CD4-positive, CD25-positive, alpha-beta regulatory T cell (primary cell): Measurements from ENCODE around the gene ROPN1B. TPM values are rescaled to one million over a fixed set of nuclear protein-coding genes. Genes with fewer than 3 reads are reported as not detected.

ENCODE experiments used
- ATAC-seq, 2 donors: fragments of 150-1000 bp; cut with Tn5 transposase; one replicate each; pipeline ENCODE4 v1.10.0; 2021; ENCODE audit warnings: low read depth in 2 of 2, moderate number of reproducible peaks in 2 of 2, moderate library complexity in 1 of 2
- DNase-seq, 3 donors: peaks; one replicate each; pipeline versions ENCODE4 v3.0.0 to v3.0.0-alpha.2; 2012 to 2022; ENCODE audit warnings: mixed read lengths in 1 of 3
- H3K27ac ChIP-seq: one replicate; pipeline ENCODE4 v1.7.0; 2013; ENCODE audit warnings: mild to moderate bottlenecking, low read length; ENCODE audit not compliant: insufficient read depth, poor library complexity, severe bottlenecking
- H3K27me3 ChIP-seq: one replicate; pipeline ENCODE4 v1.7.0; 2013; ENCODE audit warnings: low read length; ENCODE audit not compliant: control insufficient read depth, insufficient read depth
- H3K36me3 ChIP-seq: one replicate; pipeline ENCODE4 v1.7.0; 2013; ENCODE audit warnings: mild to moderate bottlenecking, low read length, moderate library complexity; ENCODE audit not compliant: control insufficient read depth, insufficient read depth
- H3K4me1 ChIP-seq: 2 replicates; pipeline ENCODE4 v1.7.0; 2013; ENCODE audit warnings: mild to moderate bottlenecking, low read length; ENCODE audit not compliant: insufficient read depth, control insufficient read depth, poor library complexity, severe bottlenecking
- H3K4me3 ChIP-seq: one replicate; pipeline ENCODE4 v1.7.0; 2013; ENCODE audit warnings: low read depth, mild to moderate bottlenecking, low read length, moderate library complexity
- H3K9me3 ChIP-seq, 2 experiments: 1 replicate in 1 of 2; 2 replicates in 1 of 2; pipeline ENCODE4 v1.7.0; 2013; ENCODE audit warnings: low read length in 2 of 2, mild to moderate bottlenecking in 1 of 2, moderate library complexity in 1 of 2; ENCODE audit not compliant: control insufficient read depth in 2 of 2
- H3K27ac Mint-ChIP-seq, 3 donors: one replicate each; pipeline ENCODE4 v1.8.0; 2020 to 2022; ENCODE audit warnings: mild to moderate bottlenecking in 3 of 3, mixed read lengths in 3 of 3, moderate library complexity in 2 of 3
- H3K27me3 Mint-ChIP-seq: one replicate; pipeline ENCODE4 v1.8.0; 2022; ENCODE audit warnings: mild to moderate bottlenecking, mixed read lengths
- H3K36me3 Mint-ChIP-seq: one replicate; pipeline ENCODE4 v1.8.0; 2020; ENCODE audit warnings: mixed read lengths
- H3K4me1 Mint-ChIP-seq, 4 donors: one replicate each; pipeline ENCODE4 v1.8.0; 2020 to 2022; ENCODE audit warnings: mixed read lengths in 4 of 4, mild to moderate bottlenecking in 1 of 4
- H3K4me3 Mint-ChIP-seq, 4 donors: one replicate each; pipeline ENCODE4 v1.8.0; 2020 to 2022; ENCODE audit warnings: mild to moderate bottlenecking in 4 of 4, mixed read lengths in 4 of 4, moderate library complexity in 3 of 4
- H3K9me3 Mint-ChIP-seq, 7 donors: one replicate each; pipeline ENCODE4 v1.8.0; 2020 to 2022; ENCODE audit warnings: mixed read lengths in 7 of 7, mild to moderate bottlenecking in 3 of 7, moderate library complexity in 2 of 7
- polyA plus RNA-seq, 4 donors: library from polyadenylated mRNA; unstranded; fragments of 300-500 nt; fragmentation: Illumina TruSeq; gene quantifications; one replicate each; pipeline ENCODE4 v1.2.3, GENCODE V29; 2021
- total RNA-seq: library from RNA; stranded (reverse); gene quantifications from one replicate; pipeline ENCODE4 v1.2.3, GENCODE V29; 2022

ROPN1B gene
- total and polyA plus RNA-seq, 5 donors from 2014 or later = 0.12 TPM; not detected in 4

- peaks cover 18% of the 10 kb centered on the region for H3K36me3 ChIP-seq
- no peaks in the 10 kb centered on the region for H3K27me3 Mint-ChIP-seq
- H3K36me3 Mint-ChIP-seq = peaks cover 67% of the 10 kb centered on the region
- ATAC-seq (peak; percentile 64 to 72), DNase-seq (peak in 1 of 3 donors; percentile 81)
- peak overlapping the region in 3 of 4 donors; percentile 42 to 82 (median 47) for H3K4me3 Mint-ChIP-seq
- H3K27ac ChIP-seq = peak overlapping the region; percentile 45
- H3K9me3 Mint-ChIP-seq = peaks cover 0 to 19% (median 3%) of the 10 kb centered on the region in 7 donors
- no peak overlapping the region for H3K4me3 ChIP-seq
- H3K4me1 ChIP-seq = peaks cover 13% of the 10 kb centered on the region
- H3K27ac Mint-ChIP-seq = peak overlapping the region; percentile 60 to 89 (median 75)
- H3K9me3 ChIP-seq = peaks cover 2 to 16% of the 10 kb centered on the region in 2 experiments
- H3K27me3 ChIP-seq = no peaks in the 10 kb centered on the region
- H3K4me1 Mint-ChIP-seq = peaks cover 8 to 24% (median 18%) of the 10 kb centered on the region in 4 donors
Measured at GRCh38 chr3:126026277-126026751, 57.3 kb downstream of the ROPN1B start.

GRCh38 chr3:126026761-126027160, 57.8 kb downstream of the ROPN1B start:
- H3K4me3 Mint-ChIP-seq = peak overlapping the region in 3 of 4 donors; percentile 42 to 82 (median 47)
- H3K4me3 ChIP-seq = no peak overlapping the region
- peaks cover 2 to 16% of the 10 kb centered on the region in 2 experiments for H3K9me3 ChIP-seq
- H3K27me3 Mint-ChIP-seq = no peaks in the 10 kb centered on the region
- peaks cover 67% of the 10 kb centered on the region for H3K36me3 Mint-ChIP-seq
- ATAC-seq (no peak), DNase-seq (no peak)
- peaks cover 0 to 19% (median 3%) of the 10 kb centered on the region in 7 donors for H3K9me3 Mint-ChIP-seq
- H3K27ac ChIP-seq = peak overlapping the region; percentile 45
- H3K4me1 ChIP-seq = peaks cover 13% of the 10 kb centered on the region
- peak overlapping the region; percentile 2 to 89 (median 75) for H3K27ac Mint-ChIP-seq
- H3K27me3 ChIP-seq = no peaks in the 10 kb centered on the region
- peaks cover 8 to 24% (median 18%) of the 10 kb centered on the region in 4 donors for H3K4me1 Mint-ChIP-seq
- peaks cover 18% of the 10 kb centered on the region for H3K36me3 ChIP-seq

DNA sequence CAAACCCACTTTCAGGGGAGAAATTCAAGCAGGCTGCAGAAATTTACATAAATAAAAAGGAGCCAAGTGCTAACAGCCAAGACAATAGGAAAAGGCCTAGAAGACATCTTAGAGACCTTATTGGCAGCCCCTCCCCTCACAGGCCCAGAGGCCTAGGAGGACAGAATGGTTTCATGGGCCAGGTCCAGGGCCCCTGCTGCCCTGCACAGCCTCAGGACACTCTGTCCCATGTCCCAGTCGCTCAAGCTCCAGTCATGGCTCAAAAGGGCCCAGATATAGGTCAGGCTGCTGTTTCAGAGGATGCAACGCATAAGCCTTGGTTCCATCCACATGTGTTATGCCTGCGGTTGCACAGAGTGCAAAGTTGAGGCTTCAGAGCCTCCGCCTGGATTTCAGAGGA, 59.1 kb downstream of the ROPN1B start:
- H3K4me1 ChIP-seq = peaks cover 13% of the 10 kb centered on the region
- peaks cover 23% of the 10 kb centered on the region for H3K36me3 ChIP-seq
- no peak overlapping the region for H3K4me3 ChIP-seq
- H3K27ac ChIP-seq = no peak overlapping the region
- DNase-seq (no peak), ATAC-seq (no peak)
- Mint-ChIP-seq H3K9me3 (peaks cover 0 to 19% (median 3%) of the 10 kb centered on the region in 7 donors), H3K27me3 (no peaks in the 10 kb centered on the region), H3K4me3 (no peak overlapping the region), H3K4me1 (peaks cover 8 to 28% (median 20%) of the 10 kb centered on the region in 4 donors), H3K27ac (no peak overlapping the region), H3K36me3 (peaks cover 67% of the 10 kb centered on the region)
- H3K9me3 ChIP-seq = peaks cover 2 to 16% of the 10 kb centered on the region in 2 experiments
- no peaks in the 10 kb centered on the region for H3K27me3 ChIP-seq

- DNase-seq (no peak), ATAC-seq (no peak)
- Histone ChIP-seq H3K27ac (no peak overlapping the region), H3K4me1 (peaks cover 19% of the 10 kb centered on the region), H3K27me3 (no peaks in the 10 kb centered on the region), H3K9me3 (peaks cover 2 to 16% of the 10 kb centered on the region in 2 experiments), H3K36me3 (peaks cover 19% of the 10 kb centered on the region), H3K4me3 (no peak overlapping the region)
- Mint-ChIP-seq H3K4me3 (no peak overlapping the region), H3K36me3 (peaks cover 72% of the 10 kb centered on the region), H3K27ac (no peak overlapping the region), H3K4me1 (peaks cover 11 to 37% (median 28%) of the 10 kb centered on the region in 4 donors), H3K9me3 (peaks cover 0 to 19% (median 3%) of the 10 kb centered on the region in 7 donors), H3K27me3 (no peaks in the 10 kb centered on the region)
Measured at GRCh38 chr3:126029241-126029640, 60.3 kb downstream of the ROPN1B start.

DNA sequence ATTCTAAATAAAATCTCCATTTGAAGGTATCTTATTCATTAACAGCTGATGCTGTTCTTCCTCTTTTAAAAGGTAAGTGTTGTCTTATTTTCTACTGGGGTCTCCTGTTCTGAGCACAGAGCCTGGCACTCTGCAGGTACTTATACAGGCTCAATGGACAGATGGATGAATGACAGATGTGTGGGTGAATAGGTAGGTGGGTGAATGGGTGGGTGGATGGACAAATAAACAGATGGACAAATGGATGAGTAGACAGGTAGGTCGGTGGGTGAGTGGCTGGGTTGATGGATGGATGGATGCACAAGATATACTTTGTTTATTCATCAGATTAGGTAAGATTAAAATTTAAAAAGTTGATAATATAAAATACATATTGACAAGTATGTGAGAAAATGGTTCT, 61.5 kb downstream of the ROPN1B start:
- Mint-ChIP-seq H3K9me3 (peaks cover 0 to 19% (median 4%) of the 10 kb centered on the region in 7 donors), H3K27me3 (no peaks in the 10 kb centered on the region), H3K36me3 (peaks cover 72% of the 10 kb centered on the region), H3K4me1 (peaks cover 19 to 49% (median 37%) of the 10 kb centered on the region in 4 donors), H3K4me3 (no peak overlapping the region), H3K27ac (no peak overlapping the region)
- peaks cover 31% of the 10 kb centered on the region for H3K4me1 ChIP-seq
- peaks cover 2 to 16% of the 10 kb centered on the region in 2 experiments for H3K9me3 ChIP-seq
- no peak overlapping the region for H3K27ac ChIP-seq
- H3K4me3 ChIP-seq = no peak overlapping the region
- peaks cover 14% of the 10 kb centered on the region for H3K36me3 ChIP-seq
- no peak for ATAC-seq
- DNase-seq = no peak
- no peaks in the 10 kb centered on the region for H3K27me3 ChIP-seq

DNA sequence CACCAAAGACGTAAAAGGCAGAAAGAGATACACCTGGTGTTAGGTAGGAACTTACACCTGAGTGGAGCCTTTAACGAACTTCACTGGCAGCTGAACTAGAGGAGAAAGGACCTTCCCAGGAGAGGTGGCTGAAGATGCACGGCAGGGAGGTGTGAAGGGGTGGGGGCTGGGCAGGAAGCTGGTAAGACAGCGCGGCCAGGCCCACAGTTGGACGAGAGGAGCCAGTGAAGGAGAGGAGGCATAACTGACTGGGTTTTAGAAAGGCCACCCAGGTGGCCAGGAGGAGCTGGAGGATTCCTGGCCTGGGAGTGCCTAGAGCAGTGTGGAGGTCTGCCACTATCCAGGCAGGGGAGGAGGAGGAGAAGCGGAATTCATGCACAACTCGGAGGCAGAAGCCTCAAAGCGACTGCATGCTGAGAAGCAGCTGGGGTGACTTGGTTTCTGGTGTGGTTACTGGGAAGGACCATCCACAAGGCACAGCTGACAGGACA, 63.0 kb downstream of the ROPN1B start:
- Mint-ChIP-seq H3K27ac (peak overlapping the region in 2 of 3 donors; percentile 59 to 60), H3K4me3 (peak overlapping the region in 2 of 4 donors; percentile 11 to 36)

More for the DNA sequence above, 63.0 kb downstream of the ROPN1B start:
- Mint-ChIP-seq H3K9me3 (peaks cover 0 to 19% (median 3%) of the 10 kb centered on the region in 7 donors), H3K4me1 (peaks cover 19 to 42% (median 33%) of the 10 kb centered on the region in 4 donors), H3K27me3 (no peaks in the 10 kb centered on the region), H3K36me3 (peaks cover 76% of the 10 kb centered on the region)
- H3K9me3 ChIP-seq = peaks cover 2 to 16% of the 10 kb centered on the region in 2 experiments
- DNase-seq = no peak
- no peak overlapping the region for H3K4me3 ChIP-seq
- H3K36me3 ChIP-seq = peaks cover 12% of the 10 kb centered on the region
- peaks cover 22% of the 10 kb centered on the region for H3K4me1 ChIP-seq
- H3K27ac ChIP-seq = no peak overlapping the region
- ATAC-seq = no peak
- no peaks in the 10 kb centered on the region for H3K27me3 ChIP-seq
